ENCODE measurements around the gene FMNL3.

The FMNL3 gene

DNA sequence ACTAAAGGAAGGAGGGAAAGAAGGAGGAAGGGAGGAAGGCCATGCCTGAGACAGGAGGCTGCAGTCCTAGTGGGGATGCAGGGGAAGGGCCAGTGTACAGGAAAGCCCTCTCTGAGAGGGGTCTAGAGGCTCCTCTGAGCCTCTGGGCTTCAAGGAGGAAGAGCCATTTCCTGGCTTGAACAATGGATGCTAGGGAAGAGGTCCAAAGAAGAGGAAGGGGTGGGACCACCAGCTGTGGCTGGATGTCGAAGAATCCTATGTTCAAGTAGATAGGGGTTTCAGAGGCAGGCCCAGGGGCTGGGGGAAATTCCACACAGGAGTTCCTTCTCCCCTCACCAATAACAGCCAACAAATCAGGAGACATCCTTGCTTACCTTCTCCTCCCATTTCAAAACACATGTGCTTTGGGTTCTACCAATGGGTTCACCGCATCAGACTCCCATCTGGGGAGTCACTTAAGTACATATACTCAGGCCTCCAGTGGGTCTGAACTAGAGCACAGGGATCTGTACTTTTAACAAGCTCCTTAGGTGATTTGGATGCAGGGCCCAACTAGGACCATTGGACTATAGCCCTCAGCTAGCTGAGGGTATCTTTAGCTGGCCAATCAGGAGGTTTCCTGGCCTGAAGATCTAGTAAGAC lies 51.5 kb downstream of the FMNL3 start:
- no peak for DNase-seq (ENCODE audit: low read depth in 1 of 2, low spot score in 1 of 2)

- DNase-seq (ENCODE audit: low read depth in 1 of 2, low spot score in 1 of 2) = no peak
Observed at GRCh38 chr12:49654715-49655114, 52.5 kb downstream of the FMNL3 start.

- DNase-seq (ENCODE audit: low read depth in 1 of 2, low spot score in 1 of 2) = no peak
Observed at GRCh38 chr12:49652921-49653520, 54.2 kb downstream of the FMNL3 start.

DNA sequence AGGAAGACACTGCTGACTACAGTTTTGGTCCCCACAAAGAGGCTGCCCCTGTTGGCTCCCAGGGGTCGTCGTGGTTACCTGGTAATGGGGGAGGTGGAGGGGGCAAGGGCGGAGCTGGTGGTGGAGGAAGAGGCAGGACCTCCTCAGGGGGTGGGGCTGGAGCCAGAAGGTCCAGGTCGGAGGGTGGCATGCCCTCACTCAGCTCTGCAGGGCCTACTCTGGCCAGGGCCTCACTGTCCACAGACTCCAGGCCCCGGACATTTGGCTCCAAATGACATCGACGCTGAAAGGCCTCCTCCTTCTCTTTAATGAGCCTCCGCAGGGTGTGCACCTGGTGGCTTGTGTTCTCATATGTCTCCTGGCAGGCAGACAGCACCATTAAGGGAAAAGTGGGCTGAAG lies 55.4 kb downstream of the FMNL3 start:
- DNase-seq (ENCODE audit: low read depth in 1 of 2, low spot score in 1 of 2) = no peak

DNA sequence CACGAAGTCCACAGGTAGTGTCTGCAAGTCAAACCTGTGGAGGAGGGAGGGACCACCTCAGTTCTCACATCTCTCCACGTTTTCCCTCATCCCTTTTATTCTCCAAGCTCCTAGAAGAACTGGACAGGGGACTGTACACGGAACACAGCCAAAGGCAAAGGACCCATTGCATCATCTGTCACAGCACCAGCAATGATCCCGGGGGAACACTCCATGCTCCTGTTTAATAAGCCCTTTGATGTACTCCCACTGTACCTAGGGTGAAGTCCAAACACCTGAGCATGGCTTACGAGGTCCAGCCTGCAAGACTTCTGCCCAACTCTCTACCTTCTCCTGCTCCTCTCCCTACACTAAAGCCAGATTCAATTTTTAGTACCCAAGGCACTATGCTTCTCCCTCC lies 57.3 kb downstream of the FMNL3 start:
- no peak for DNase-seq (ENCODE audit: low read depth in 1 of 2, low spot score in 1 of 2)

DNA sequence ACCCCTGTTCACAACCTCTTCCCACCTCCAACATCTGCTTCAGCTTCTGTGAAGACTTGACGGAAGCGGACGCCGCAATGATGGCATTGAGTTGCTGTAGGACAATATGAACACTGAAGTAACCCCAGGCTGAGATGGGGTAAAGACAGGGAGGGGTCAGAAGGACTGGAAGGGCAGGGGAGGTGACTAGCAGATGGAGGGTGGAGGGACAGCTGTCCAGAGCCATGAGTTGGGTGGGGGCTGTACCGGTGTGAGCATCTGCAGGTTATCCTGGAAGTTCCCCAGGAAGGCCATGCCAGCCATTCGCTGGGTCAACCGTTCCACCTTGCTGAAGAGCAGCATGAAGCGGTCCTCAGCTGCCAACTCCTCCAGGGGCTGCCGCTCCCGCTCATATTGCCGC lies 57.8 kb downstream of the FMNL3 start:
- no peak for DNase-seq (ENCODE audit: low read depth in 1 of 2, low spot score in 1 of 2)

DNA sequence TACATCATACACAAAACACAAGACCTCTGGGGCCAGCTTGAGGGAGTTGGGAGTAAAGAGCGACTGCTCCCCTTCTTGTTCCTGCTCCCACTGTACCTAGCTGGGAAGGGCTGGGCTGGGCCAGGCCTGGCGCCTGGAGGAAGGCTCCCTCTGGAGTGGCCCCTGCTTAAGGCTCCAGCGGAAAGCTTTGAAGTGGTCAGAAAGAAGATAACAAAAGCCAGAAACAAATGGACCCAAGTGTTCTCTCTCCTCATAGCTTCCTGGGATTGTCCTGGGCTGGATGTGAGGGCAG lies 58.5 kb downstream of the FMNL3 start:
- no peak for DNase-seq (ENCODE audit: low read depth in 1 of 2, low spot score in 1 of 2)

DNA sequence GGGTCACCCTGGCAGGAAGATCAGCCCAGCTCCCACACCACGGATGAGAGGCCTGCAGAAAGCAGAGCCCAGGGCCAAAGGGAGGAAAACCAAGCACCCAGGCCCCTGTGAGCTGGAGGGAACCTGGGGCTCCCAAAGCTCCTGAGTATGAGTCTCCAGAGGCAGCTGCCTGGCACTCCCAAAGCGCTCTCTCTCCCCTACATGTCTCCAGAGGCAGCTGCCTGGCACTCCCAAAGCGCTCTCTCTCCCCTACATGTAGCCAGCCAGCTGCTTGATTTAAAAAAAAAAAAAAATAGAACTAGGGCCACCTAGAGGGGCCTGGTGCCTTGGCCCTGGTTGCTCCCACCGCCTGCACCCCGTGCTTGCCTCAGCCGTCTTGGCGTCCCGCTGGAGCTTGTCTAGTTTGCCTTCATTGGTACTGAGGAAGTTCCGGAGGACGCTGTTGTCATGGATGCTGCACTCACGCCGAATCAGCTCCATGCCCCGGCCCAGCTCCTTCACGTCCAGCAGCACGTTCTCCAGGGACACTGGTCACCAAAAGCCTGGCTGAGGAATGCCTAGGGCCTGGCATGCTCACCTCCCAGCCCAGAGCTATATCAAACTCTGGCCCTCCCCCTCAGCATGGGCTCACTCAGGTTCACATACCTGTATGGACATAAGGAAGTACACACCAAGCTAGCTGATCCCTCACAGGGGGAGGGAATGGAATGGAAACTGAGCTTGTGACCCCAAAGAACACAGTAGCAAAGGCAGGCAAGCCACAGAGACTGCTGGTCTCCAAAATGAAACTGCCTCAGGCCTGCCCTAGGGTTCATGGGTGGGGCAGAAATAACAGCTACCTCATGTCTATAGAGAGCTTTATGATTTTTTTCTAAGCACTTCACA lies 59.1 kb downstream of the FMNL3 start:
- no peak for DNase-seq (ENCODE audit: low read depth in 1 of 2, low spot score in 1 of 2)

- DNase-seq (ENCODE audit: low read depth in 1 of 2, low spot score in 1 of 2) = no peak
Observed at GRCh38 chr12:49646871-49647654, 60.1 kb downstream of the FMNL3 start.

GRCh38 chr12:49646331-49646830 lies 60.8 kb downstream of the FMNL3 start:
- no peak for DNase-seq (ENCODE audit: low read depth in 1 of 2, low spot score in 1 of 2)

GRCh38 chr12:49645146-49646039 lies 61.8 kb downstream of the FMNL3 start:
- no peak for DNase-seq (ENCODE audit: low read depth in 1 of 2, low spot score in 1 of 2)

DNA sequence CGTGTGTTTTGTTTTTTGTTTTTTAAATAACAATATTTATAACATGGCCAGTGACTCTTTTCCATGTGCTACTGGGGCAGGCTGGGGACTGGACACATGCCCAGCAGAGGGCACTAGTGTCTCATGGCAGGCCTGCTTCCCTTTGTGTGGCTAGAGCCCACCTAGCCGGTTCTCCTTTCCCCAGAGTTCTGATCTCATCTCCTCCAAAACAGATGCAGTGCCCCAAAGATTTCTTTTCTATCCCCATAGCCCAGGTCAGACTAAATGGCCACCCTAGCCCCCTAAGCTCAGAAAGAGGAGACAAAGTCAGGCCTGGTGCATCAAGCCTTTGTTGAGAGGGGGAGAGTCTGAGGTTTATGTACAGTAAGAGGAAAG lies 62.6 kb downstream of the FMNL3 start:
- DNase-seq (ENCODE audit: low read depth in 1 of 2, low spot score in 1 of 2) = peak; percentile 60 to 63

DNA sequence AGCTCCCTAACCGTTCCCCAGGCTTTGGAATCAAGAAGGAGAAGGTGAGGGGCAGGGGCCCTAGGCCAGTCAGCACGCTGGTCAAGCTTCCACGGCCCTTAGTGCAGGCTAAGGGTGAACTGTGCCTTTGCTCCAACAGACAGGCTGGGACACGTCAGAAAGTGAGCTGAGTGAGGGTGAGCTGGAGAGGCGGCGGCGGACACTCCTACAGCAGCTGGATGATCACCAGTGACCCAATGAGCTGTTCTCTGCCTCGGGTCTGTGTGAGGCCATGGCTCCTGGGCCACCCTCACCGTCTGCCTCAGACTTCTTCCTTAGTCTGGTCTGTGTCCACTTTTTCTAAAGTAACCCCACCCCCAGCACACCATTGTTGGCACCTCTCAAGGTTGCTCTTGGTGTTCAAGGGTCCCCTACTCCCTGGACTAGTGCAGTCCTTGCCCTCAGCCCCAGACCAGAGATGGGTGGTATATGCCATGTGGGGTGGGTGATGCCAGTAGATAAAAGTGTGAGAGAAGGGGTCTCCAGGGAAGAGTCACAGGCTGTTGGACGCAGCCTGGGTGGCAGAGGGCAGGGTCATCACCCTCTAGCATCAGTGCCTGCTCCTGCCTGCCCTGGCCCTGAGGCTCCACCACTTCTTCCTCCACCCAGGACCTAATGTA lies 63.1 kb downstream of the FMNL3 start:
- DNase-seq (ENCODE audit: low read depth in 1 of 2, low spot score in 1 of 2) = no peak

DNA sequence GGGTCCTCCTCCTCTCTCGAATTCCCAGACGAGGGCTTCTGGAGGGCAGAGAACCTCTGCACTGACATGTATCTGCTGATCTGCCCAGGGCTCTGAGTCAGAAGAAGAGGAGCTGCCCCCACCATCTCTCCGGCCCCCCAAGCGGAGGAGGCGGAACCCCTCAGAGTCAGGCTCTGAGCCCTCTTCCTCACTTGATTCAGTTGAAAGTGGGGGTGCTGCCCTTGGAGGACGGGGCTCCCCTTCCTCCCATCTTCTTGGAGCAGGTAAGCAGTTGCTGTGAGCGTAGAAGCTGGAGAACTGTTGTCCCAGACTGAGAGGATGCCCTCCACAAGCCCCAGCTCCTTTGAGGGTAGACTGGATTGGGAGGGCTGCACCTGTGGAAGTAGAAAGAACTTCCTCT lies 64.1 kb downstream of the FMNL3 start:
- DNase-seq (ENCODE audit: low read depth in 1 of 2, low spot score in 1 of 2) = no peak

DNA sequence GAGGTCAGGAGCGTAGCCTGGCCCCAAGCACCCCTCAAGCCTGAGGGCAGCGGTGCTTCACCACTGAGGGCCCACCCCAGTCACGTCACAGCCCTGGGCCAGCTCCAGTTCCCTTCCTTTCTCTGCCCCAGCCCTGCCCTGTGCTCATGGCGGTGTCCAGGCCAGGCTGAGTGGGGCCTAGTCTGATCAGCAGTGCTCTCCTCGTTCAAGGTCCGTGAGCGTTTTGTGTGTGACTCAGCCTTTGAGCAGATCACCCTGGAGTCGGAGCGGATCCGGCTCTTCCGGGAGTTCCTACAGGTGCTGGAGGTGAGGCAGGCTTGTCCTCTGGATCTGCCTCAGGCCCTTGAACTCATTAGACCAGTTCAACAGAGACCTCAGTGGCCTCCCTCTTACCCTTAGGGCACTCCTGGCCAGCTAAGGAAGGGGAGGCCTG lies 64.8 kb downstream of the FMNL3 start:
- DNase-seq (ENCODE audit: low read depth in 1 of 2, low spot score in 1 of 2) = no peak

DNA sequence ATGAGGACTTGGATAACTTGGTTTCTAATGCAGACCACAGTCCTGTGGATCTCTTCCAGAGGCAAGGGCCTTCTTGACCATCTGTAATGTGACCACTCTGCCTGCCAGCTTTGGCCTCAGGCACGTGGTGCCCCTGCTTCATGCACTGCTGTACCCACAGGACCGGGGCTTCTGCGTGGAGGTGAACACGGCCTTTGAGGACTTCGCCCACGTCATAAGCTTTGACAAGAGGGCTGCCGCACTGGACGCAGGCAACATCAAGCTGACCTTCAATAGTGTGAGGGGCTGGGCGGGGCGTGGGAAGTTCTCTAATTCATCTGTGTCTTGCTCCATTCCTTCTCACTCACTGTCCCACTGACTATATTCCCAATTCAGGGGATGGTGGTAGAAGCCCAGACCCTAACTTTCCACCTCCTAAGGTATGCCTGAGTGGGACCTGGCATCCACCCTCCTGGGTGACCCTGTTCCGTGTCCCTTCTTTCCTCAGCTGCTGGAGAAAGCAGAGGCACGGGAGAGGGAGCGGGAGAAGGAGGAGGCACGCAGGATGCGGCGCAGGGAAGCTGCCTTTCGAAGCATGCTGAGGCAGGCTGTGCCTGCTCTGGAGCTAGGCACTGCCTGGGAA lies 65.3 kb downstream of the FMNL3 start:
- DNase-seq (ENCODE audit: low read depth in 1 of 2, low spot score in 1 of 2) = no peak

- DNase-seq (ENCODE audit: low read depth in 1 of 2, low spot score in 1 of 2) = peak; percentile 12 to 19
Observed at GRCh38 chr12:49636979-49637755, 70.0 kb downstream of the FMNL3 start.

DNA sequence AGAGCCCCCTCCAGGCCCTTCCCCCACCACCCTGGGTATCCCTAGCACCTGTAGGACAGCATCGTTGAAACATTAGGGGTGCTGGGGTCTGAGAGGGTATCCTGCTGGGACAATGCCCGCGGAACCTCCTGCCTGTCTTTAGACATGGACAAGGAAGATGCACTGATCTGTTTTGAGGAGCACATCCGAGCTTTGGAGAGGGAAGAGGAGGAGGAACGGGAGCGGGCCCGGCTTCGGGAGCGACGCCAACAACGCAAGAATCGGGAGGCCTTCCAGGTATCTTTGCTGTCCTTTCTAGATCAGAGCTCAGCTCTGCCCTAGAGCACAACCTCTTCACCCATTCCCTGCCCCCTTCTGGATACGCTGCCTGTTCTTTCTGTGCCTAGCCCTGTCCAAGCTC lies 70.6 kb downstream of the FMNL3 start:
- DNase-seq (ENCODE audit: low read depth in 1 of 2, low spot score in 1 of 2) = no peak

GRCh38 chr12:49635656-49636055 lies 71.5 kb downstream of the FMNL3 start:
- no peak for DNase-seq (ENCODE audit: low read depth in 1 of 2, low spot score in 1 of 2)
